ENCODE data around the gene CCDC194.

Gene CCDC194

GRCh38 chr19:17405250-17406045 is 11.5 kb upstream of the CCDC194 start, which contains the start of gene BST2:
Gene BST2, minus strand, starts transcription at chr19:17405630. Its CDS starts 55 bp downstream, at chr19:17405575.
- Histone ChIP-seq H3K36me3 (ENCODE audit: control insufficient read depth, insufficient read depth, low read length) (no peaks in the 10 kb centered on the region), H3K9me3 (ENCODE audit: control insufficient read depth, low read length) (no peaks in the 10 kb centered on the region), H3K27ac (ENCODE audit: low read depth, low read length, severe bottlenecking) (peak within 1 kb of the TSS; percentile 66), H3K4me1 (ENCODE audit: control insufficient read depth, insufficient read depth, low read length, poor library complexity, severe bottlenecking) (peaks cover 12% of the 10 kb centered on the region), H3K4me3 (ENCODE audit: extremely low read depth, insufficient read depth, low read length, poor library complexity, severe bottlenecking) (peak within 1 kb of the TSS; percentile 33)
- 91 to 95% methylated on average over 13 to 15 of the region's 18 CpGs for WGBS, 2 experiments (ENCODE audit: insufficient coverage in 2 of 2)

- no peaks in the 10 kb centered on the region for H3K36me3 ChIP-seq (ENCODE audit: control insufficient read depth, insufficient read depth, low read length)
- WGBS, 2 experiments (ENCODE audit: insufficient coverage in 2 of 2) = 92% methylated on average over 3 to 6 of the region's 7 CpGs
- H3K27ac ChIP-seq (ENCODE audit: low read depth, low read length, severe bottlenecking) = peak overlapping the region; percentile 66
- H3K4me1 ChIP-seq (ENCODE audit: control insufficient read depth, insufficient read depth, low read length, poor library complexity, severe bottlenecking) = peaks cover 12% of the 10 kb centered on the region
- H3K4me3 ChIP-seq (ENCODE audit: extremely low read depth, insufficient read depth, low read length, poor library complexity, severe bottlenecking) = peak overlapping the region; percentile 33
- no peaks in the 10 kb centered on the region for H3K9me3 ChIP-seq (ENCODE audit: control insufficient read depth, low read length)
Measured at GRCh38 chr19:17404621-17405249, 10.7 kb upstream of the CCDC194 start.

DNA sequence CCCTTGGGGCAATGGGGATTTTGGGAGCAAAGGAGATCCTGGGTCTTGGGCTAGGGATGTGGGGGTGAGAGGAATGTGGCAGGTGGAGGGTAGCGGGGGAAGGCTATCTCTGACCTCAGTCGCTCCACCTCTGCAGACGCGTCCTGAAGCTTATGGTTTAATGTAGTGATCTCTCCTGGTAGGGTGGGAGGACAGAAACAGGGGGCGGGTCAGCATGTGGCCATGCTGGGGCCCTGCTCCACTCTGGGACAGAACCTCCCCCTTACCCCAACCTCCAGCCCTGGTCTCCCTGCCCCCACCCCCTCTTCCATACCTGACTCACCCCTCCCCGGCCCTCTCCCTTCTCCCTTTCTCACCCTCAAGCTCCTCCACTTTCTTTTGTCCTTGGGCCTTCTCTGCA is 10.0 kb upstream of the CCDC194 start:
- H3K36me3 ChIP-seq (ENCODE audit: control insufficient read depth, insufficient read depth, low read length) = no peaks in the 10 kb centered on the region
- no peaks in the 10 kb centered on the region for H3K9me3 ChIP-seq (ENCODE audit: control insufficient read depth, low read length)
- peak overlapping the region; percentile 66 for H3K27ac ChIP-seq (ENCODE audit: low read depth, low read length, severe bottlenecking)
- peak overlapping the region; percentile 33 for H3K4me3 ChIP-seq (ENCODE audit: extremely low read depth, insufficient read depth, low read length, poor library complexity, severe bottlenecking)
- 64% methylated on average over 2 of the region's 6 CpGs; no CpG with 5 or more reads in 1 of the 2 experiments for WGBS, 2 experiments (ENCODE audit: insufficient coverage in 2 of 2)
- peaks cover 12% of the 10 kb centered on the region for H3K4me1 ChIP-seq (ENCODE audit: control insufficient read depth, insufficient read depth, low read length, poor library complexity, severe bottlenecking)

GRCh38 chr19:17402982-17403855 is 9.2 kb upstream of the CCDC194 start:
- Histone ChIP-seq H3K4me1 (ENCODE audit: control insufficient read depth, insufficient read depth, low read length, poor library complexity, severe bottlenecking) (peaks cover 12% of the 10 kb centered on the region), H3K36me3 (ENCODE audit: control insufficient read depth, insufficient read depth, low read length) (no peaks in the 10 kb centered on the region), H3K27ac (ENCODE audit: low read depth, low read length, severe bottlenecking) (no peak overlapping the region), H3K9me3 (ENCODE audit: control insufficient read depth, low read length) (no peaks in the 10 kb centered on the region), H3K4me3 (ENCODE audit: extremely low read depth, insufficient read depth, low read length, poor library complexity, severe bottlenecking) (peak overlapping the region; percentile 33)
- WGBS, 2 experiments (ENCODE audit: insufficient coverage in 2 of 2) = 40 to 43% methylated on average over 17 to 21 of the region's 36 CpGs

GRCh38 chr19:17401628-17402027 is 7.6 kb upstream of the CCDC194 start:
- WGBS, 2 experiments (ENCODE audit: insufficient coverage in 2 of 2) = 88 to 92% methylated on average over 5 to 6 of the region's 6 CpGs
- no peak overlapping the region for H3K4me3 ChIP-seq (ENCODE audit: extremely low read depth, insufficient read depth, low read length, poor library complexity, severe bottlenecking)
- no peaks in the 10 kb centered on the region for H3K36me3 ChIP-seq (ENCODE audit: control insufficient read depth, insufficient read depth, low read length)
- no peak overlapping the region for H3K27ac ChIP-seq (ENCODE audit: low read depth, low read length, severe bottlenecking)
- H3K4me1 ChIP-seq (ENCODE audit: control insufficient read depth, insufficient read depth, low read length, poor library complexity, severe bottlenecking) = peaks cover 10% of the 10 kb centered on the region
- no peaks in the 10 kb centered on the region for H3K9me3 ChIP-seq (ENCODE audit: control insufficient read depth, low read length)

- Histone ChIP-seq H3K36me3 (ENCODE audit: control insufficient read depth, insufficient read depth, low read length) (no peaks in the 10 kb centered on the region), H3K4me1 (ENCODE audit: control insufficient read depth, insufficient read depth, low read length, poor library complexity, severe bottlenecking) (no peaks in the 10 kb centered on the region), H3K4me3 (ENCODE audit: extremely low read depth, insufficient read depth, low read length, poor library complexity, severe bottlenecking) (no peak overlapping the region), H3K27ac (ENCODE audit: low read depth, low read length, severe bottlenecking) (no peak overlapping the region), H3K9me3 (ENCODE audit: control insufficient read depth, low read length) (no peaks in the 10 kb centered on the region)
- WGBS, 2 experiments (ENCODE audit: insufficient coverage in 2 of 2) = 75 to 82% methylated on average over 4 to 7 of the region's 8 CpGs
Measured at GRCh38 chr19:17398902-17399527, 5.0 kb upstream of the CCDC194 start.

DNA sequence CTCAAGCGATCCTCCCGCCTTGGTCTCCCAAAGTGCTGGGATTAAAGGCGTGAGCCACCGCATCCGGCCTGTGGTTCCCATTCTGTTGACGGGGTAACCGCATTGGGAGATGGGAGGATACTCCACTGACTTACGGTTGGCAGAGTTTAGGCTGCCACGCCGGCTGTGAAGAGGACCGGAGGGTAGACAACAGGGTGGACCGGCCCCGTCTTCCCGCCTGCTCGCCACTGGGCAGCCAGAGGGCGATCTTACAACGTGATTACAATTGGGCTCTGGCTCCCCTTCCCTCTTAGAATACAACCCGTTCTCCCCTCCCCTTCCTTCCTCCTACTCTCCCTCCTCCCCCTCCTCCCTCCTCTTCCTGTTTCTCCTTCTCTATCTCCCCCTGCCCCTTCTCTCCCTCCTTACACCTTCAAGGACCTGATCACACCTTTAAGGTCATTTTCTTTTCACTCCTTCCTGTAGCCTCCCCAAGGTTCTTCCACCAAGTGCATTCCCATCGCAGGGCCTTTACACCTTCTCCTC is 957 bp upstream of the CCDC194 start:
- Histone ChIP-seq H3K9me3 (ENCODE audit: control insufficient read depth, low read length) (peaks cover 1% of the 10 kb centered on the region), H3K4me3 (ENCODE audit: extremely low read depth, insufficient read depth, low read length, poor library complexity, severe bottlenecking) (no peak overlapping the region), H3K27ac (ENCODE audit: low read depth, low read length, severe bottlenecking) (no peak overlapping the region), H3K4me1 (ENCODE audit: control insufficient read depth, insufficient read depth, low read length, poor library complexity, severe bottlenecking) (peaks cover 5% of the 10 kb centered on the region), H3K36me3 (ENCODE audit: control insufficient read depth, insufficient read depth, low read length) (no peaks in the 10 kb centered on the region)
- whole genome bisulfite sequencing, 2 experiments (ENCODE audit: insufficient coverage in 2 of 2) = 20% methylated on average over 13 to 19 of the region's 19 CpGs

- WGBS, 2 experiments (ENCODE audit: insufficient coverage in 2 of 2) = 88 to 100% methylated on average over 1 of the region's 2 CpGs
Measured at GRCh38 chr19:17393002-17393401, 994 bp downstream of the CCDC194 start.

GRCh38 chr19:17391371-17392151 is 2.4 kb downstream of the CCDC194 start:
- Histone ChIP-seq H3K27ac (ENCODE audit: low read depth, low read length, severe bottlenecking) (no peak overlapping the region), H3K9me3 (ENCODE audit: control insufficient read depth, low read length) (peaks cover 18% of the 10 kb centered on the region), H3K36me3 (ENCODE audit: control insufficient read depth, insufficient read depth, low read length) (no peaks in the 10 kb centered on the region), H3K4me1 (ENCODE audit: control insufficient read depth, insufficient read depth, low read length, poor library complexity, severe bottlenecking) (peaks cover 5% of the 10 kb centered on the region), H3K4me3 (ENCODE audit: extremely low read depth, insufficient read depth, low read length, poor library complexity, severe bottlenecking) (peak overlapping the region; percentile 53)
- 21 to 32% methylated on average over 14 to 20 of the region's 26 CpGs for WGBS, 2 experiments (ENCODE audit: insufficient coverage in 2 of 2)

More at GRCh38 chr19:17393002-17393401, 994 bp downstream of the CCDC194 start:
- peaks cover 18% of the 10 kb centered on the region for H3K9me3 ChIP-seq (ENCODE audit: control insufficient read depth, low read length)
- H3K36me3 ChIP-seq (ENCODE audit: control insufficient read depth, insufficient read depth, low read length) = no peaks in the 10 kb centered on the region
- no peak overlapping the region for H3K4me3 ChIP-seq (ENCODE audit: extremely low read depth, insufficient read depth, low read length, poor library complexity, severe bottlenecking)
- no peak overlapping the region for H3K27ac ChIP-seq (ENCODE audit: low read depth, low read length, severe bottlenecking)
- H3K4me1 ChIP-seq (ENCODE audit: control insufficient read depth, insufficient read depth, low read length, poor library complexity, severe bottlenecking) = peaks cover 5% of the 10 kb centered on the region
